ENCODE measurements around the gene SLFNL1.

DNA sequence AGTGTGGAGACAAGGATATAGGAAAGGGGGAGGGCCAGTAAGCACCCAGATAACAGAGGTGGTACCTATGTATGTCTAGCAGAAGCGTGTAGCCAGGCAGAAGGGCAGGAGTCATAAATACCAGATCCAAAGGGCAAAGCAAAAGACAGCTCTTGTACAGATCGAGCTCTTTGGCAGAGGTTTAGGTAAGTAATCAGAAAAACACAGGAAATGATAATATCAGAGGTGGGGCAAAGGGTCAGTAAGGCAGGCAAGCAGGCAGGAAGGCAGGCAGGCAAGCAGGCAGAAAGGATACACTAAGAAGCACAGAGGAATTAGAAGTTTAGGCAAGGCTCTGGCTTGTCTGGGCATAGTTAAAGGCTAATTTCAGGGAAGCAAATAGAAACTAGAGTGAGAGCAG, 22.7 kb upstream of the SLFNL1 start:
- TF ChIP-seq, protein P1, sequence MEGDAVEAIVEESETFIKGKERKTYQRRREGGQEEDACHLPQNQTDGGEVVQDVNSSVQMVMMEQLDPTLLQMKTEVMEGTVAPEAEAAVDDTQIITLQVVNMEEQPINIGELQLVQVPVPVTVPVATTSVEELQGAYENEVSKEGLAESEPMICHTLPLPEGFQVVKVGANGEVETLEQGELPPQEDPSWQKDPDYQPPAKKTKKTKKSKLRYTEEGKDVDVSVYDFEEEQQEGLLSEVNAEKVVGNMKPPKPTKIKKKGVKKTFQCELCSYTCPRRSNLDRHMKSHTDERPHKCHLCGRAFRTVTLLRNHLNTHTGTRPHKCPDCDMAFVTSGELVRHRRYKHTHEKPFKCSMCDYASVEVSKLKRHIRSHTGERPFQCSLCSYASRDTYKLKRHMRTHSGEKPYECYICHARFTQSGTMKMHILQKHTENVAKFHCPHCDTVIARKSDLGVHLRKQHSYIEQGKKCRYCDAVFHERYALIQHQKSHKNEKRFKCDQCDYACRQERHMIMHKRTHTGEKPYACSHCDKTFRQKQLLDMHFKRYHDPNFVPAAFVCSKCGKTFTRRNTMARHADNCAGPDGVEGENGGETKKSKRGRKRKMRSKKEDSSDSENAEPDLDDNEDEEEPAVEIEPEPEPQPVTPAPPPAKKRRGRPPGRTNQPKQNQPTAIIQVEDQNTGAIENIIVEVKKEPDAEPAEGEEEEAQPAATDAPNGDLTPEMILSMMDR (conservative IDR thresholded peaks at IDR 0.05; ENCODE audit: low read depth, low read length): no peak
- TF ChIP-seq EZH2 (IDR thresholded peaks at IDR 0.05; ENCODE audit: borderline replicate concordance, low read depth, low read length, poor library complexity, severe bottlenecking): no peak
